Measurements from ENCODE around the gene TTC9B. TPM values are rescaled to one million over a fixed set of nuclear protein-coding genes. Genes with fewer than 3 reads are reported as not detected.

TTC9B gene
- total RNA-seq, 1 donor from 2014 or later = not detected

- Histone ChIP-seq H3K79me2 (ENCODE audit: low read depth) (peaks cover 27% of the 10 kb centered on the region), H2AFZ (replicated peaks) (no peak overlapping the region), H3K27me3 (no peaks in the 10 kb centered on the region), H4K20me1 (ENCODE audit: low read depth) (peaks cover 15% of the 10 kb centered on the region), H3K4me3 (no peak overlapping the region), H3K27ac (no peak overlapping the region), H3K9me3 (ENCODE audit: low read depth) (no peaks in the 10 kb centered on the region), H3K36me3 (no peaks in the 10 kb centered on the region), H3K4me1 (no peaks in the 10 kb centered on the region), H3K4me2 (no peak overlapping the region), H3F3A (ENCODE audit: low read depth) (no peaks in the 10 kb centered on the region), H3K9ac (no peak overlapping the region)
- H3K4me1 Mint-ChIP-seq = no peaks in the 10 kb centered on the region
- H3K9me3 Mint-ChIP-seq = no peaks in the 10 kb centered on the region
- peak overlapping the region; percentile 9 for H3K27ac Mint-ChIP-seq
- no peaks in the 10 kb centered on the region for H3K27me3 Mint-ChIP-seq (ENCODE audit: insufficient read depth, low read depth)
- DNase-seq (ENCODE audit: low spot score) = no peak
- no peak for TF ChIP-seq EZH2 (IDR thresholded peaks at IDR 0.05)
- no peak for TF ChIP-seq CTCF (IDR thresholded peaks at IDR 0.05)
- TF ChIP-seq EZH2phosphoT487 (IDR thresholded peaks at IDR 0.05) = no peak
- peaks cover 31% of the 10 kb centered on the region for H3K36me3 Mint-ChIP-seq
- no peak overlapping the region for H3K4me3 Mint-ChIP-seq
Measured at GRCh38 chr19:40255619-40256166, 37.5 kb upstream of the TTC9B start.

GRCh38 chr19:40254714-40255418 lies 36.7 kb upstream of the TTC9B start:
- Histone ChIP-seq H2AFZ (replicated peaks) (no peak overlapping the region), H3K4me1 (no peaks in the 10 kb centered on the region), H3K9me3 (ENCODE audit: low read depth) (no peaks in the 10 kb centered on the region), H3K27ac (no peak overlapping the region), H3K4me3 (no peak overlapping the region), H3K4me2 (no peak overlapping the region), H3K79me2 (ENCODE audit: low read depth) (peaks cover 24% of the 10 kb centered on the region), H3F3A (ENCODE audit: low read depth) (no peaks in the 10 kb centered on the region), H4K20me1 (ENCODE audit: low read depth) (peaks cover 15% of the 10 kb centered on the region), H3K36me3 (no peaks in the 10 kb centered on the region), H3K9ac (no peak overlapping the region), H3K27me3 (no peaks in the 10 kb centered on the region)
- Mint-ChIP-seq H3K9me3 (no peaks in the 10 kb centered on the region), H3K4me3 (no peak overlapping the region), H3K27ac (no peak overlapping the region), H3K27me3 (ENCODE audit: insufficient read depth, low read depth) (no peaks in the 10 kb centered on the region), H3K36me3 (peaks cover 31% of the 10 kb centered on the region), H3K4me1 (no peaks in the 10 kb centered on the region)
- TF ChIP-seq CTCF (IDR thresholded peaks at IDR 0.05) (no peak), EZH2 (IDR thresholded peaks at IDR 0.05) (no peak), EZH2phosphoT487 (IDR thresholded peaks at IDR 0.05) (no peak)
- no peak for DNase-seq (ENCODE audit: low spot score)

GRCh38 chr19:40253611-40254092 lies 35.5 kb upstream of the TTC9B start:
- peaks cover 30% of the 10 kb centered on the region for H3K36me3 Mint-ChIP-seq

GRCh38 chr19:40252395-40252794 lies 34.2 kb upstream of the TTC9B start:
- H3K4me3 Mint-ChIP-seq = no peak overlapping the region
- no peaks in the 10 kb centered on the region for H3K27me3 ChIP-seq
- no peaks in the 10 kb centered on the region for H3K4me1 Mint-ChIP-seq
- TF ChIP-seq CTCF (IDR thresholded peaks at IDR 0.05) (no peak), EZH2 (IDR thresholded peaks at IDR 0.05) (no peak), EZH2phosphoT487 (IDR thresholded peaks at IDR 0.05) (no peak)
- no peaks in the 10 kb centered on the region for H3K79me2 ChIP-seq (ENCODE audit: low read depth)
- no peak overlapping the region for H3K9ac ChIP-seq
- H3K9me3 ChIP-seq (ENCODE audit: low read depth) = no peaks in the 10 kb centered on the region
- no peak overlapping the region for H3K27ac Mint-ChIP-seq
- H3K4me3 ChIP-seq = no peak overlapping the region
- H2AFZ ChIP-seq (replicated peaks) = no peak overlapping the region
- H3K36me3 Mint-ChIP-seq = peaks cover 27% of the 10 kb centered on the region
- H3K27ac ChIP-seq = no peak overlapping the region
- H4K20me1 ChIP-seq (ENCODE audit: low read depth) = peaks cover 15% of the 10 kb centered on the region
- H3K27me3 Mint-ChIP-seq (ENCODE audit: insufficient read depth, low read depth) = no peaks in the 10 kb centered on the region
- H3K9me3 Mint-ChIP-seq = no peaks in the 10 kb centered on the region
- H3K4me1 ChIP-seq = no peaks in the 10 kb centered on the region
- H3K36me3 ChIP-seq = no peaks in the 10 kb centered on the region
- no peaks in the 10 kb centered on the region for H3F3A ChIP-seq (ENCODE audit: low read depth)
- H3K4me2 ChIP-seq = no peak overlapping the region
- DNase-seq (ENCODE audit: low spot score) = no peak

More at GRCh38 chr19:40253611-40254092, 35.5 kb upstream of the TTC9B start:
- Histone ChIP-seq H3K4me3 (no peak overlapping the region), H3K36me3 (no peaks in the 10 kb centered on the region), H4K20me1 (ENCODE audit: low read depth) (peaks cover 15% of the 10 kb centered on the region), H2AFZ (replicated peaks) (no peak overlapping the region), H3K9me3 (ENCODE audit: low read depth) (no peaks in the 10 kb centered on the region), H3F3A (ENCODE audit: low read depth) (no peaks in the 10 kb centered on the region), H3K27me3 (no peaks in the 10 kb centered on the region), H3K4me1 (no peaks in the 10 kb centered on the region), H3K9ac (no peak overlapping the region), H3K4me2 (no peak overlapping the region), H3K79me2 (ENCODE audit: low read depth) (peaks cover 12% of the 10 kb centered on the region), H3K27ac (no peak overlapping the region)
- no peak for DNase-seq (ENCODE audit: low spot score)
- H3K27me3 Mint-ChIP-seq (ENCODE audit: insufficient read depth, low read depth) = no peaks in the 10 kb centered on the region
- no peaks in the 10 kb centered on the region for H3K9me3 Mint-ChIP-seq
- H3K4me1 Mint-ChIP-seq = no peaks in the 10 kb centered on the region
- no peak overlapping the region for H3K4me3 Mint-ChIP-seq
- no peak for TF ChIP-seq EZH2 (IDR thresholded peaks at IDR 0.05)
- no peak overlapping the region for H3K27ac Mint-ChIP-seq

Measured in neural progenitor cell (in vitro differentiated cells).